ENCODE results near the gene PTPRM. TPM values are rescaled to one million over a fixed set of nuclear protein-coding genes. Genes with fewer than 3 reads are reported as not detected.

PTPRM gene
- total RNA-seq, 1 experiment from 2014 or later: 42.3 TPM

- no peak for DNase-seq
- no peaks in the 10 kb centered on the region for H3K9me3 Mint-ChIP-seq (ENCODE audit: low read depth, unreplicated experiment)
- no peaks in the 10 kb centered on the region for H3K27me3 Mint-ChIP-seq (ENCODE audit: unreplicated experiment)
- no peak for TF ChIP-seq CTCF (IDR thresholded peaks at IDR 0.05; ENCODE audit: unreplicated experiment)
- CTCF ChIA-PET: no interaction called here
- no peaks in the 10 kb centered on the region for H3K36me3 Mint-ChIP-seq (ENCODE audit: insufficient read depth, unreplicated experiment)
- no peak overlapping the region for H3K27ac Mint-ChIP-seq (ENCODE audit: unreplicated experiment)
- no TSS peak for BruUV-seq (replicated peaks)
- intact Hi-C loops (cut with micrococcal nuclease; ENCODE audit: unreplicated experiment): no loop called here
- peaks cover 13% of the 10 kb centered on the region for H3K4me1 Mint-ChIP-seq (ENCODE audit: low read depth, unreplicated experiment)
- H3K4me3 Mint-ChIP-seq (ENCODE audit: low read depth, unreplicated experiment): no peak overlapping the region
Measured at GRCh38 chr18:8176109-8176508, 609.0 kb downstream of the PTPRM start.

DNA sequence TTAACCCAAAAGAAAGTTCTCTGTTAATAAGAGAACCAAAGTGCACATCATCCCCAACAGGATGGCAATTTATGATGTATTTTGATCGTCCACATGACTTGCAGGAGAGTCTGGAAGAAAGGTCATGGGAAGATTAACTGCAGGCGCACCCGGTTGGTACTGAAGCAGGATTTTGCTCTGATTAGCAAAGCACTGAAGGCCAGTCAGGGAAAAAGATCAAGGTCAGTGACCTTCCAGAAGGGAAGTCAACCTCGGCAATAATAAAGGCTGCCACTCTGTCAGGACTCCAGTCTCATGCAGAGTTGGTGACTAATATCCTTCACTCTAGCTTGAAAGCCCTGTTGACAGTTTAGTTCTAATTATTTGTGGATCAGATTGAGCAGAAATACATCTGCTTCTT lies 609.4 kb downstream of the PTPRM start:
- Mint-ChIP-seq H3K27me3 (ENCODE audit: unreplicated experiment) (no peaks in the 10 kb centered on the region), H3K36me3 (ENCODE audit: insufficient read depth, unreplicated experiment) (no peaks in the 10 kb centered on the region), H3K9me3 (ENCODE audit: low read depth, unreplicated experiment) (no peaks in the 10 kb centered on the region), H3K4me3 (ENCODE audit: low read depth, unreplicated experiment) (no peak overlapping the region), H3K27ac (ENCODE audit: unreplicated experiment) (no peak overlapping the region), H3K4me1 (ENCODE audit: low read depth, unreplicated experiment) (peaks cover 13% of the 10 kb centered on the region)
- no peak for DNase-seq
- no peak for TF ChIP-seq CTCF (IDR thresholded peaks at IDR 0.05; ENCODE audit: unreplicated experiment)
- CTCF ChIA-PET: no interaction called here
- no TSS peak for BruUV-seq (replicated peaks)
- intact Hi-C loops (cut with micrococcal nuclease; ENCODE audit: unreplicated experiment): no loop called here

GRCh38 chr18:8177330-8178016 lies 610.4 kb downstream of the PTPRM start:
- H3K9me3 Mint-ChIP-seq (ENCODE audit: low read depth, unreplicated experiment): no peaks in the 10 kb centered on the region
- H3K27ac Mint-ChIP-seq (ENCODE audit: unreplicated experiment): no peak overlapping the region
- no TSS peak for BruUV-seq (replicated peaks)
- peaks cover 13% of the 10 kb centered on the region for H3K4me1 Mint-ChIP-seq (ENCODE audit: low read depth, unreplicated experiment)
- peak; percentile 6 for DNase-seq
- no peaks in the 10 kb centered on the region for H3K36me3 Mint-ChIP-seq (ENCODE audit: insufficient read depth, unreplicated experiment)
- intact Hi-C loops (cut with micrococcal nuclease; ENCODE audit: unreplicated experiment): no loop called here
- CTCF ChIA-PET: no interaction called here
- H3K4me3 Mint-ChIP-seq (ENCODE audit: low read depth, unreplicated experiment): no peak overlapping the region
- TF ChIP-seq CTCF (IDR thresholded peaks at IDR 0.05; ENCODE audit: unreplicated experiment): no peak
- no peaks in the 10 kb centered on the region for H3K27me3 Mint-ChIP-seq (ENCODE audit: unreplicated experiment)

GRCh38 chr18:8186413-8186812 lies 619.3 kb downstream of the PTPRM start:
- H3K4me3 Mint-ChIP-seq (ENCODE audit: low read depth, unreplicated experiment): no peak overlapping the region
- no peak for DNase-seq
- CTCF ChIA-PET: no interaction called here
- H3K27me3 Mint-ChIP-seq (ENCODE audit: unreplicated experiment): no peaks in the 10 kb centered on the region
- intact Hi-C loops (cut with micrococcal nuclease; ENCODE audit: unreplicated experiment): no loop called here
- no peak for TF ChIP-seq CTCF (IDR thresholded peaks at IDR 0.05; ENCODE audit: unreplicated experiment)
- H3K4me1 Mint-ChIP-seq (ENCODE audit: low read depth, unreplicated experiment): no peaks in the 10 kb centered on the region
- H3K36me3 Mint-ChIP-seq (ENCODE audit: insufficient read depth, unreplicated experiment): no peaks in the 10 kb centered on the region
- BruUV-seq (replicated peaks): no TSS peak
- no peaks in the 10 kb centered on the region for H3K9me3 Mint-ChIP-seq (ENCODE audit: low read depth, unreplicated experiment)
- no peak overlapping the region for H3K27ac Mint-ChIP-seq (ENCODE audit: unreplicated experiment)

All from Calu3 (cell line).